SK-N-MC (cell line): ENCODE results near the gene SUOX.

Source experiments
- DNase-seq: peaks from one replicate; pipeline ENCODE4 v3.0.0-alpha.2; 2011; ENCODE audit warnings: low read depth, low spot score
- H3K27ac ChIP-seq: fragments of 200-600 bp; sonication (generic); 2 replicates; pipeline ENCODE4 v1.5.1; 2016; ENCODE audit warnings: mixed run types
- H3K36me3 ChIP-seq: fragments of 200-600 bp; sonication (generic); 2 replicates; pipeline ENCODE4 v1.6.1; 2017; ENCODE audit warnings: antibody characterized with exemption, low read length, mixed read lengths; ENCODE audit not compliant: insufficient read depth
- H3K4me3 ChIP-seq: fragments of 200-600 bp; sonication (generic); 2 replicates; pipeline ENCODE4 v1.5.1; 2016
- H3K9ac ChIP-seq: fragments of 200-600 bp; sonication (generic); 2 replicates; pipeline ENCODE4 v1.8.0; 2017; ENCODE audit warnings: mixed run types, mixed read lengths; ENCODE audit not compliant: insufficient read length
- H3K9me3 ChIP-seq: fragments of 200-600 bp; sonication (generic); 2 replicates; pipeline ENCODE4 v1.6.1; 2017; ENCODE audit warnings: low read depth, mild to moderate bottlenecking, antibody characterized with exemption, low read length, moderate library complexity, mixed read lengths
- EZH2 ChIP-seq: fragments of 200-600 bp; sonication (generic); IDR thresholded peaks from one replicate; pipeline ENCODE4 v1.6.1; 2017; ENCODE audit warnings: antibody characterized with exemption
- FOXP2 ChIP-seq: optimal IDR thresholded peaks from 2 replicates; pipeline ENCODE3; 2011; ENCODE audit warnings: mild to moderate bottlenecking, moderate library complexity; ENCODE audit not compliant: insufficient read depth; ENCODE audit errors: extremely low read length, control extremely low read depth
- POLR2AphosphoS5 ChIP-seq: IDR thresholded peaks from 2 replicates; pipeline ENCODE4 v1.6.1; 2012; ENCODE audit warnings: mild to moderate bottlenecking, low read depth, low read length, borderline replicate concordance

The SUOX gene

GRCh38 chr12:56028511-56029165, 31.6 kb downstream of the SUOX start:
- DNase-seq: no peak
- TF ChIP-seq FOXP2 (no peak), POLR2AphosphoS5 (no peak), EZH2 (no peak)
- H3K9ac ChIP-seq: no peak overlapping the region
- no peak overlapping the region for H3K27ac ChIP-seq
- H3K36me3 ChIP-seq: no peaks in the 10 kb centered on the region
- no peak overlapping the region for H3K4me3 ChIP-seq
- H3K9me3 ChIP-seq: no peaks in the 10 kb centered on the region

DNA sequence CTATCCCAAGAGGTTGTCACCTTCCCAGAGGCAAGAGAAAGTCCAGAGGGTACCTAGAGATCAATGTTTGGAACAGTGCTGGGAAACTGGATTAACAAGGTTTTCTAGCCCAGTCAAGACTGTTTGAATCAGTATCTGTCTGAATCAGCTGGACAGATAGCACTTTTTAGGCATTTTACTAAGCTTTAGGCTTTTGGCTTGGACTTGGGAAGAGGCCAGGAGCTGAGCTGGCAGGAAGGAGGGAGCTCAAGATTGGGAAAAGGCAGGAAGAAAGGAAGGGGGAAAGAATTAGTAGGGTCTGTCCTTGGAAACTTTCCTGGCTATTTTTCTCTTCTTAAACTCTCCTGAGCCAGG, 32.1 kb downstream of the SUOX start:
- no peak for DNase-seq
- no peak overlapping the region for H3K9ac ChIP-seq
- no peaks in the 10 kb centered on the region for H3K36me3 ChIP-seq
- TF ChIP-seq EZH2 (no peak), POLR2AphosphoS5 (no peak), FOXP2 (no peak)
- no peaks in the 10 kb centered on the region for H3K9me3 ChIP-seq
- no peak overlapping the region for H3K4me3 ChIP-seq
- H3K27ac ChIP-seq: no peak overlapping the region

DNA sequence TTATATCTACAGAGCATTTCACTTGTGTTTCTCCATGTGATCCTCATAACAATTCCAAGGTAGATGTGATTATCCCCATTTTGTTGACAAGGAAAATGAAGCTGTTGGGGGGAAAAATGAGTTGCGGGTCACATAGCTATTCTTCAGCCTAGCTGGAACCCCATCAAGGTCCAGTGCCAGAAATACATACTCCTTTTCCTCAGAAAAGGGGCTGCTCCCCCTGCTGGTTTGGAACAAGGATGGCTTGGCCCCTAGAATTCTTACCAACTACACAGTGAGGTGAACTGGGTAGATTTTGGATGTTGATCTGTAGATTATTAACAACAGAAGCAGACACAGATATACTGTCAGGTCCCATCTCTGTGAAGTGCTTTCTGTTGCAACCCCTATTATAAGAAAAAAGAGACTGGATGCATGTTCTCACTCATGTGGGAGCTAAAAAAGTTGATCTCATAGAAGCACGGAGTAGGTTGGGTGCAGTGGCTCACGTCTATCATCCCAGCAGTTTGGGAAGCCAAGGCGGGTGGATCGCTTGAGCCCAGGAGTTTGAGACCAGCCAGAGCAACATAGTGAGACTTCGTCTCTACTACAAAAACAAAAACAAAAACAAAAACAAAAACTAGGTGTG, 32.7 kb downstream of the SUOX start:
- Histone ChIP-seq H3K36me3 (no peaks in the 10 kb centered on the region), H3K9ac (no peak overlapping the region), H3K27ac (no peak overlapping the region), H3K9me3 (no peaks in the 10 kb centered on the region), H3K4me3 (no peak overlapping the region)
- DNase-seq: no peak
- no peak for TF ChIP-seq EZH2
- no peak for TF ChIP-seq FOXP2
- TF ChIP-seq POLR2AphosphoS5: no peak

DNA sequence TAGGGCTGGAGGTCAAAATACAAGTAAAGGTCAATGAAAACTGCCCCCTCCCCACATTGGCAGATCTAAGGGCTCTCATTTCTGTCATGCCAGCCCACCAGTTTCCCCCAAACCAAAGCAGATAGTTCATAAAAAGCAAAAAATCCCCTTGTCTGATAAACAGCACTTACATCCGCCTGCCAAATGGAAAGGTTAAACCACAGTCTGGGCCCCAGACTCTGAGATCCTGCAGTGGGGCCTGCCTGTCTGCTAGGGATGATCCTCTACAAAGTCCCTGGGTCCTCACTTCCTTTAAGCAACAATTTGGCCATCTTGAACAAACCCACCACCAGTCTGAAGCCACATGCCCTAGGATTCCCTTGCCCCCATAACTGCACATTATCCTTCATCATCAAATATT, 34.9 kb downstream of the SUOX start:
- no peak overlapping the region for H3K9ac ChIP-seq
- TF ChIP-seq FOXP2: no peak
- no peak for TF ChIP-seq POLR2AphosphoS5
- TF ChIP-seq EZH2: no peak
- no peak overlapping the region for H3K4me3 ChIP-seq
- no peak for DNase-seq
- no peaks in the 10 kb centered on the region for H3K36me3 ChIP-seq
- H3K9me3 ChIP-seq: no peaks in the 10 kb centered on the region
- no peak overlapping the region for H3K27ac ChIP-seq

GRCh38 chr12:56034586-56035332, 37.7 kb downstream of the SUOX start:
- no peaks in the 10 kb centered on the region for H3K36me3 ChIP-seq

DNA sequence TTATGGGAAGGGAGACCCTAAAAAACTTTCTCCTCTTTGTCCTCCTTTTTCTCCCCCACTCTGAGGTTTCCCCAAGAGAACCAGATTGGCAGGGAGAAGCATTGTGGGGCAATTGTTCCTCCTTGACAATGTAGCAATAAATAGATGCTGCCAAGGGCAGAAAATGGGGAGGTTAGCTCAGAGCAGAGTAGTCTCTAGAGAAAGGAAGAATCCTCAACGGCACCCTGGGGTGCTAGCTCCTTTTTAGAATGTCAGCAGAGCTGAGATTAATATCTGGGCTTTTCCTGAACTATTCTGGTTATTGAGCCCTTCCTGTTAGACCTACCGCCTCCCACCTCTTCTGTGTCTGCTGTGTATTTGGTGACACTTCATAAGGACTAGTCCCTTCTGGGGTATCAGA, 40.1 kb downstream of the SUOX start:
- no peak overlapping the region for H3K9ac ChIP-seq
- TF ChIP-seq EZH2: no peak
- TF ChIP-seq FOXP2: no peak
- no peak for TF ChIP-seq POLR2AphosphoS5
- peak overlapping the region; percentile 55 for H3K27ac ChIP-seq
- DNase-seq: no peak
- H3K36me3 ChIP-seq: no peaks in the 10 kb centered on the region
- H3K4me3 ChIP-seq: no peak overlapping the region; the same call in 1 of the 2 replicates
- no peaks in the 10 kb centered on the region for H3K9me3 ChIP-seq

More at GRCh38 chr12:56034586-56035332, 37.7 kb downstream of the SUOX start:
- Histone ChIP-seq H3K27ac (no peak overlapping the region), H3K9me3 (no peaks in the 10 kb centered on the region), H3K9ac (no peak overlapping the region), H3K4me3 (no peak overlapping the region)
- TF ChIP-seq POLR2AphosphoS5 (no peak), FOXP2 (no peak), EZH2 (no peak)
- DNase-seq: no peak

GRCh38 chr12:56038022-56038655, 41.1 kb downstream of the SUOX start:
- DNase-seq: no peak
- peak overlapping the region; percentile 37; the same call in 1 of the 2 replicates for H3K4me3 ChIP-seq
- TF ChIP-seq EZH2: no peak
- no peak for TF ChIP-seq POLR2AphosphoS5
- no peak for TF ChIP-seq FOXP2
- no peaks in the 10 kb centered on the region for H3K9me3 ChIP-seq
- peak overlapping the region; percentile 52 for H3K9ac ChIP-seq
- peaks cover 7% of the 10 kb centered on the region for H3K36me3 ChIP-seq
- H3K27ac ChIP-seq: peak overlapping the region; percentile 73; the same call in 1 of the 2 replicates

- Histone ChIP-seq H3K27ac (no peak overlapping the region), H3K36me3 (peaks cover 26% of the 10 kb centered on the region), H3K4me3 (no peak overlapping the region), H3K9ac (no peak overlapping the region), H3K9me3 (no peaks in the 10 kb centered on the region)
- no peak for DNase-seq
- TF ChIP-seq FOXP2 (no peak), EZH2 (no peak), POLR2AphosphoS5 (no peak)
Observed at GRCh38 chr12:56040151-56040550, 43.1 kb downstream of the SUOX start.
